Stimulated activated CD8-positive, alpha-beta memory T cell treated with anti-CD3 and anti-CD28 coated beads, Interleukin-12 subunit alpha, Interleukin-12 subunit beta, amount 100 ng/mL, for 24 hours (primary cell): Measurements from ENCODE around the gene NCOR1.
A peak's percentile ranks its signal among the peaks of the same experiment; 100 is the strongest.
"Not testable (repeated sequence)": the region's sequence is repeated elsewhere in the genome, so short reads cannot be mapped to it uniquely, and the experiment has no call there.

Source experiments
- DNase-seq: peaks from one replicate; pipeline ENCODE4 v3.0.0-alpha.2; 2020; ENCODE audit errors: extremely low read depth

Gene NCOR1

DNA sequence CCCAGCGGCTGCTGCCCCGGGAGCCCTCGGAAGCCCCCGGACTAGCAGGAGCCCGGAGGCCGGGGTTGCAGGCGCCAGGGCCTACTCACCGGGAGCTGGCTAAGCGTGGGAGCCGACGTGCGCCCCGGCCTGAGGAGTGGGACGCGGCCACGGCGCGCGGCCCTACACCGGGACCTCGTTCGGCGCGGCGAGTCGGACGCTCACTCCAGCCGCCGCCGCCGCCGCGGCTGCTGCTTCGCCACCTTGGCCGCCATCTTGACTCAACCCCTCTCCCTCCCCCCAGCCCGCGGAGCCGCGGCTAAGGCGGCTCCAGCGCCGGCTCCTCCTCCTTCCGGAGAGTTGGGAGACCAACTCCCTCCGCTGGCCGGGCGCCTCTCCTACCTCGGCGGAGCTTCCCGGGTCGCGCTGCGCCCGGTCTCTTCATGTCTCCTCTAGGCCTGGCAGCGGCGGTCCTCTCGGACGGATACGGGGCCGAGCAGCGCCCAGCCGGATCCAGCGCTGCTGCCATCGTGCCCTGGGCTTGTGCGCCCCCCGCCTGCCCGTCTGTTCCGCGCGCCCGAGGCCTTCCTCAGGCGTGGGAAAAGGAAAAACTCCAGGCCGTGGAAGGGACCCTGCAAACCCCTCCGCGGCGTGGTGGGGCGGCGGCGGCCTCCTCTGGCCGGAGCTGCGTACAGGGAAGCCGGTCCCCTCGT is at the start of gene NCOR1:
Gene NCOR1, minus strand, starts transcription at position 262 of the 692 bp plus-strand sequence. CDS start 20,965 bp downstream, outside the sequence.
- DNase-seq: peak; percentile 75

DNA sequence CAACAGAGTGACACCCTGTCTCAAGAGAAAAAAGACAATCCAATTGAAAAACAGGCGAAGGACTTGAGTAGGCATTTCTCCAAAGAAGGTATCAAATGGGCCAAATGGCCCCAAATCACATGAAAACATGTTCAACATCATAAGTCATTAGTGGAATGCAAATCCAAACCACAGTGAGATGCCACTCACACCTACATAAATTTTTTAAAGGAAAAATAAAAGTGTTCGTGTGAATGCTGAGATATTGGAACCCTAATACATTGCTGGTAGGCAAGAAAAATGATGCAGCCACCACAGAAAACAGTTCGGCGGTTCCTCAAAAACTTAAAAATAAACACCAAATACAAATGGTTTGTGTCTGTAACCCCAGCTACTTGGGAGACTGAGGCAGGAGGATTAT is 46.9 kb upstream of the NCOR1 start:
- no peak for DNase-seq

GRCh38 chr17:16261049-16261448 is 45.7 kb upstream of the NCOR1 start:
- DNase-seq: no peak

DNA sequence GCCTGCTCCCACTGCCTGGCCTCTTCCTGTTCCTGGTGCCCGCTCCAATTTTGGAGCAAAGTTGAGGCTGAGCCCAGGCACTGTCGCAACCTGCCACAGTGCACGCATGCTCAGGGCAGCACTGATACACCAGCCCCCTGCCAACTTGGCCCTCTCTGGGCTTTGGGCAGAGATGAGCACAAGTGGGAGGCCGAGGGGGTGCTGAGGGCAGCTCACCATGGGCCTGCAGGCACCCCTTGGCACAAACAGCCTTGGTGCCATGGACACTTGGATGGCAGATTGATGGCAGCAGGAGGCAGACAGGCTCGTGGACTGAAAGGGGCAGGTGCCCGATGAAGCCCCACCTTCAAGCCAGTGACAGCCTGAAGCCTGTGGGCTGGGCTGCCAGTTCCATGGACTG is 44.6 kb upstream of the NCOR1 start:
- no peak for DNase-seq

- no peak for DNase-seq
Measured at GRCh38 chr17:16258901-16259300, 43.6 kb upstream of the NCOR1 start.

DNA sequence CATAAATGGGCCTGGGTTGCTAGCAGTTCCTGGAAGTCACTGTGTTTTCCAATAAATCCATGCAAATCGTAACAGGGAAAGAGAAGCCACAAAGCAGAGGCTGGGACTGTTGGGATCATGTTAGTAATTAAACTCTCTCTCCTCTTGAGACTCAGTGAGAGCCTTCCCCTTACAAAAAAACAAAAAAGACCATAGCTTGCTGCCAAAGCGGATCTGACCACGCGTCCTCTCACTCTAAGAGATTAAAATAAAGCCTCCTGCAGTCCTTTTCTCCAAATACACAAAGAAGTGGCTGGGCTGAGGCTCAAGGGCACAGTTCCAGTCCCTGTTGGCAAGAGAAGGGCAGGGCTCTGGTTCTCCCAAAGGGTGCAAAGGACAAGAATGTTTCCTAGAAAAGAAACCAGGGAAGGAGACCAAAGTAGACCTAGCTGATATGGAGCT is 40.2 kb upstream of the NCOR1 start:
- DNase-seq: no peak

DNA sequence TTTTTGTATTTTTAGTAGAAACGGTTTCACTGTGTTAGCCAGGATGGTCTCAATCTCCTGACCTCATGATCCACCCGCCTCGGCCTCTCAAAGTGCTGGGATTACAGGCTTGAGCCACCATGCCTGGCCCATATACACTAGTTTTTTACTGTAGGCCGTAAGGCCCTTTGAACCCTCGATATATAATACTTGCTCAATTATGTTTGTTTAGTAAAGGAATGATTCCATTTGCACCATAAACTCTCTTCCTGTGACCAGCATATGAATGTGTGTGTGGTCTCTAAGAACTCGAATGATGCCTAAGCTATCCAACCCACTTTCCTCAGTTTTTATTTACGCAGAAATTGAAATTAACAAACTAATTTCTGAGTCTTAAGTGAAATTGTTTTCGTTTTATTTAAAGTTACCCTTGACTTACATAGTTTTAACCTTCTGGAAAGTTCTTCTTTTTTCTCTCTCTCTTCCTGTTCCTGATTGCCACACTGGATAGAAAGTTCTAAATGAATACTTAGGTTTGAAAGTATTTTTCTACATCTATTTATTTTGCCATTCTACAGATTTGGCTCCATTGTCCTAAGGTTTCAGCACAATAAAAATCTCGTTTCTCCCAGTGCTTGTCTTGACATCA is 39.6 kb upstream of the NCOR1 start:
- no peak for DNase-seq

DNA sequence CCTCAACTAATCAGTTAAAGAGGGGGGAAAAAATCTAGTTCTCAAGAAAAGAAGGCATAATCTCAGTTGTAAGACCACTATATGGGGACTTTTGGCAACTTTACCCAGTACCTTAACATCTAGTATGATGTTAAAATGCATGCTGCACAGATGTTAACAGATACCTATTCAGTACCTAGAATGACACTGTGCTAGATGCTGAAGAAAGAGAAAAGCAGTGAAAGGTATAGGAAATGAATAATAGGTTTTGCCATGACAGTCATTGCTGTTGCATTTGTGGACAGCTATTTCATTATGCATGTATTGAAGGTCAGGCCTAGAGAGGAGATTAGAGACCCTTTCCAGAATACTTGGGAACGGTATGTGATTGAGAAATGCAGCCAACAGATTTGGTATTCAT is 36.2 kb upstream of the NCOR1 start:
- DNase-seq: no peak

DNA sequence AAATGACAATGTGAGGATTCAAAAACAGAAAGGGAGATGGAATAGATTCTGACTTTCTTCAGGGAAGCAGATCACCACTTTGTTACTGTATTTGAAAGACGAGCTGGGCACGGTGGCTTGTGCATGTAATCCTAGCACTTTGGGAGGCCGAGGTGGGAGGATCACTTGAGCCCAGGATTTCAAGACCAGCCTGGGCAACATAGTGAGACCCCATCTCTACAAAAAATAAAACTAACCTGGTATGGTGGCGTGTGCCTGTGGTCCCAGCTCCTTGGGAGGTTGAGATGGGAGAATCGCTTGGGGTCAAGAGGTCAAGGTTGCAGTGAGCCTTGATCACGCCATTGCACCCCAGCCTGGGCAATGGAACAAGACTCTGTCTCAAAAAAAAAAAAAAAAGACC is 35.7 kb upstream of the NCOR1 start:
- no peak for DNase-seq

GRCh38 chr17:16250635-16251034 is 35.3 kb upstream of the NCOR1 start:
- DNase-seq: no peak

DNA sequence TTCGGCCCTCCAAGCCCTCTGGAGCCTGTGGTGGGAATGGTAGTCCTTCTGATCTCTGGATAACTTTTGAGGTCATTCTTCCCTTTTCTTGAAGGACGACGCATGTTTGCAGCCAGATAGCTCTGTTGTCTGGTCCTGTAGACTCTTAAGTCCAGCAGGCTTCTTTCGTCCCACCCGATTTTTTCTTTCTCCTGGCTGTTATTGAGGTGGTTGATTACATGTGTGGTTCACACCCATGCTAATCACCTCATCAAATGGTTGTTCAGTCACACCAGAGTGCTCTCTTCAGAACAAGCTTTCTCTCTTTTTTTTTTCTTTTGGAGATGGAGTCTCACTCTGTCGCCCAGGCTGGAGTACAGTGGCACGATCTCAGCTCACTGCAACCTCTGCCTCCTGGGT is 32.3 kb upstream of the NCOR1 start:
- no peak for DNase-seq

- DNase-seq: no peak
Measured at GRCh38 chr17:16243801-16244567, 28.6 kb upstream of the NCOR1 start.

- DNase-seq: no peak
Measured at GRCh38 chr17:16243385-16243784, 28.1 kb upstream of the NCOR1 start.

GRCh38 chr17:16241906-16242399 is 26.6 kb upstream of the NCOR1 start:
- no peak for DNase-seq

DNA sequence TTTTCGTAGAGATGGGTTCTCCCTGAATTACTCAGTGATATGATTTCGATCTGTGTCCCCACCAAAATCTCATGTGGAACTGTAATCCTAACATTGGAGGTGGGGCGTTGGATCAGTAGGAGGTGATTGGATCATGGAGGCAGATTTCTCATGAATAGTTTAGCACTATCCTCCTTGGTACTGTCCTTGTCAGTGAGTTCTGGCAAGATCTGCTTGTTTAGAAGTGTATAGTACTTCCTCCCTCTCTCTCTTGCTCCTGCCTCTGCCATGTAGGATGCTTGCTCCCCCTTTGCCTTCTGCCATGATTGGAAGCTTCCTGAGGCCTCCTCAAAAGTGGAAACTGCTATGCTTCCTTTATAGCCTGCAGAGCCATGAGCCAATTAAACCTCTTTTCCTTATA is 24.6 kb upstream of the NCOR1 start:
- DNase-seq: no peak

DNA sequence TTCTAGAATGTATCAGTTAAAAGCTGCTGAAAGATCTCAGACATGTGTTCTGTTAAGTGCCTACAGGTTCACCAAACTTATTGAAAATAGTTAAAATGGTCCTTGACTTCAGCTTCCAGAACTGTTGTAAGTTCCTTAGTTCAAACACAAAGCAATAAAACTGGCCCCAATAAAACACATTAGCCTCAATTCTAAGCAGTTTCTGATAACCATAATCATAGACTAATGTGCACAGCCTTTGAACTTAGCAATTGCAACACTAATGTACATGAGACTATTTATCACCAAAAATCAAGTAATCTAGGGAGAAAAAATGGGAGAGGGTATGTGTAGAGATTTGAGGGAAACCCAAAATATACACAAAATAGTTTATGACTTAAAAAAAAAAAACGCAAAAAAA is 17.1 kb upstream of the NCOR1 start:
- DNase-seq: no peak

GRCh38 chr17:16229912-16230561 is 14.7 kb upstream of the NCOR1 start:
- not testable (repeated sequence) for DNase-seq

- DNase-seq: no peak
Measured at GRCh38 chr17:16222406-16222805, 7.1 kb upstream of the NCOR1 start.

DNA sequence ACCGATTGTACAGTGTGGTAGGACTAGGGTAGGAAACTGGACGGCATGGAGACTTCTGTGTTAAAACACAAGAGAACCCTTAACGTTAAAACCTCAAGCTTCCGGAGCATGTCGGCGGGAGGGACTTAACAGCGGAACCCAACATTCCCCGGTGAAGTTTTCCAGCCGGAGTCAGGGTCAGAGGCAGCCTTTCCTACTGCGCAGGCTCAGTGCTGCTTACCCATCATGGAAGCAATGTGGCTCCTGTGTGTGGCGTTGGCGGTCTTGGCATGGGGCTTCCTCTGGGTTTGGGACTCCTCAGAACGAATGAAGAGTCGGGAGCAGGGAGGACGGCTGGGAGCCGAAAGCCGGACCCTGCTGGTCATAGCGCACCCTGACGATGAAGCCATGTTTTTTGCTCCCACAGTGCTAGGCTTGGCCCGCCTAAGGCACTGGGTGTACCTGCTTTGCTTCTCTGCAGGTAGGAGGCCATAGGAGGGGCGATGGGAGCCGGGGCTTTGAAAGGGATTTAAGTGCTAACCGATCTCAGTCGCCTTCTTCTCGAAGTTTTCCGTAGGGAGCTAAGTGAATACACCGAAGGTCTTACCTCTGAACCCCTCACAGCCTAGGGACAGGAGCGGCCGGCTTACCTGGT is 1.8 kb upstream of the NCOR1 start, which contains the start of gene PIGL:
Gene PIGL, plus strand, starts transcription at position 209 of the 634 bp plus-strand sequence. Its CDS starts 17 bp downstream, at position 226.
- DNase-seq: peak; percentile 74

- not testable (repeated sequence) for DNase-seq
Measured at GRCh38 chr17:16216341-16217001, 1.1 kb upstream of the NCOR1 start.

- DNase-seq: no peak
Measured at GRCh38 chr17:16215965-16216316, 607 bp upstream of the NCOR1 start.
